ENCODE results near the gene PRSS2. TPM values are rescaled to one million over a fixed set of nuclear protein-coding genes. Genes with fewer than 3 reads are reported as not detected.

PRSS2 gene
- polyA plus RNA-seq, 1 donor (not counting 4 experiments of a cell fraction or from before 2014, with no cell fraction given): not detected

DNA sequence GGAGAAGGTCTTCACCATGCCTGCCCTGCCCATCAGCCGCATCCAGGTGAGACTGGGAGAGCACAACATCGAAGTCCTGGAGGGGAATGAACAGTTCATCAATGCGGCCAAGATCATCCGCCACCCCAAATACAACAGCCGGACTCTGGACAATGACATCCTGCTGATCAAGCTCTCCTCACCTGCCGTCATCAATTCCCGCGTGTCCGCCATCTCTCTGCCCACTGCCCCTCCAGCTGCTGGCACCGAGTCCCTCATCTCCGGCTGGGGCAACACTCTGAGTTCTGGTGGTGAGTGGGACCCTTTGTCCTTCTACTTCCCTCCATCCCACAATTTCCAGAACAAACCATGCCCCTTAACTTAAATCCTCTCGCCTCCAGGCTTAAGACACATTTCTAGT, 2.5 kb downstream of the PRSS2 start:
- TF ChIP-seq, protein P1, sequence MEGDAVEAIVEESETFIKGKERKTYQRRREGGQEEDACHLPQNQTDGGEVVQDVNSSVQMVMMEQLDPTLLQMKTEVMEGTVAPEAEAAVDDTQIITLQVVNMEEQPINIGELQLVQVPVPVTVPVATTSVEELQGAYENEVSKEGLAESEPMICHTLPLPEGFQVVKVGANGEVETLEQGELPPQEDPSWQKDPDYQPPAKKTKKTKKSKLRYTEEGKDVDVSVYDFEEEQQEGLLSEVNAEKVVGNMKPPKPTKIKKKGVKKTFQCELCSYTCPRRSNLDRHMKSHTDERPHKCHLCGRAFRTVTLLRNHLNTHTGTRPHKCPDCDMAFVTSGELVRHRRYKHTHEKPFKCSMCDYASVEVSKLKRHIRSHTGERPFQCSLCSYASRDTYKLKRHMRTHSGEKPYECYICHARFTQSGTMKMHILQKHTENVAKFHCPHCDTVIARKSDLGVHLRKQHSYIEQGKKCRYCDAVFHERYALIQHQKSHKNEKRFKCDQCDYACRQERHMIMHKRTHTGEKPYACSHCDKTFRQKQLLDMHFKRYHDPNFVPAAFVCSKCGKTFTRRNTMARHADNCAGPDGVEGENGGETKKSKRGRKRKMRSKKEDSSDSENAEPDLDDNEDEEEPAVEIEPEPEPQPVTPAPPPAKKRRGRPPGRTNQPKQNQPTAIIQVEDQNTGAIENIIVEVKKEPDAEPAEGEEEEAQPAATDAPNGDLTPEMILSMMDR (optimal IDR thresholded peaks at IDR 0.05 in 1 of 3, IDR thresholded peaks at IDR 0.05 in 1 of 3, conservative IDR thresholded peaks at IDR 0.05 in 1 of 3; ENCODE audit: extremely low read depth in 1 of 3, insufficient read depth in 2 of 3, low read length in 3 of 3): no peak
- TF ChIP-seq EZH2 (IDR thresholded peaks at IDR 0.05; ENCODE audit: low read length): no peak
- H3K4me1 ChIP-seq (ENCODE audit: control insufficient read depth, extremely low read depth, insufficient read depth, low read length): peaks cover 2% of the 10 kb centered on the region
- dilution Hi-C loops (cut with MboI; ENCODE audit: extremely low pct_ligation_motif_present, low sequenced_read_pairs): no loop called here
- no peak overlapping the region for H3K4me3 ChIP-seq (ENCODE audit: control insufficient read depth in 2 of 3, extremely low read depth in 1 of 3, insufficient read depth in 2 of 3, low read depth in 1 of 3, low read length in 3 of 3)
- no peak overlapping the region for H3K27ac ChIP-seq (ENCODE audit: control insufficient read depth, insufficient read depth, low read length)
- no peaks in the 10 kb centered on the region for H3K79me2 ChIP-seq (ENCODE audit: control insufficient read depth, insufficient read depth, low read length)
- peaks cover 5% of the 10 kb centered on the region for H3K27me3 ChIP-seq (ENCODE audit: control insufficient read depth, extremely low read depth, insufficient read depth, low read length)
- no peak overlapping the region for H3K9ac ChIP-seq (ENCODE audit: control insufficient read depth, extremely low read depth, insufficient read depth, low read length)
- no peak overlapping the region for H2AFZ ChIP-seq (ENCODE audit: control insufficient read depth, low read length)
- H4K20me1 ChIP-seq (ENCODE audit: control insufficient read depth, extremely low read depth, insufficient read depth, low read length): no peaks in the 10 kb centered on the region
- DNase-seq (ENCODE audit: low read depth, low spot score) (no peak), FAIRE-seq (no peak)
- no peaks in the 10 kb centered on the region for H3K36me3 ChIP-seq (ENCODE audit: control insufficient read depth in 2 of 2, extremely low read depth in 1 of 2, insufficient read depth in 2 of 2, low read length in 2 of 2)
- H3K9me1 ChIP-seq (ENCODE audit: control insufficient read depth, extremely low read depth, insufficient read depth, low read length): no peaks in the 10 kb centered on the region
- no peaks in the 10 kb centered on the region for H3K9me3 ChIP-seq (ENCODE audit: control insufficient read depth, low read depth, low read length)
- H3K4me2 ChIP-seq (ENCODE audit: control insufficient read depth, extremely low read depth, insufficient read depth, low read depth, low read length): no peak overlapping the region

DNA sequence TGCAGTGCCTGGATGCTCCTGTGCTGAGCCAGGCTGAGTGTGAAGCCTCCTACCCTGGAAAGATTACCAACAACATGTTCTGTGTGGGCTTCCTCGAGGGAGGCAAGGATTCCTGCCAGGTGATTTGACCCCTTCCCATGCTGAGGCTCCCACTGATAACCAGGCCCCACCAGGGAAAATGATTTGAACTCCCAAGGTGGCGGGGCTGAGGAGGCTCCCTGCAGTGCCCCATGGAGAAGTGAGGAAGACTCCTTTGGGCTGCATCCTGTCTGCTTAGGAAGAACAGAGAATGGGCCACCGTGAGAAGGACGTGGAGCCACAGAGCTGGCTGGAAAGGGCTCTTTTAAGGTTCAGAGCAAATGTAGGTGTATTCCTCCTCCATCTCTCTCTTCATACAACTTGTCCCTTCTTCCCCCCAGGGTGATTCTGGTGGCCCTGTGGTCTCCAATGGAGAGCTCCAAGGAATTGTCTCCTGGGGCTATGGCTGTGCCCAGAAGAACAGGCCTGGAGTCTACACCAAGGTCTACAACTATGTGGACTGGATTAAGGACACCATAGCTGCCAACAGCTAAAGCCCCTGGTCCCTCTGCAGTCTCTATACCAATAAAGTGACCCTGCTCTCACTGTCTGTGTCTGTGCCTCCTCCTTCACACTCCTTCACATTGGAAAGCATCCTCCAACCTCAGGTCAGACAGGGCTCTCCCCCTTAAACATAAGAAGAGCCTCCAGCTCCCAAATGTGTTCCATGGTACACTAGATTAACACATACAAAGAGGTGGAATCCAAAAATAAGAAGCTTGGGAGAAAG, 3.4 kb downstream of the PRSS2 start:
- no peaks in the 10 kb centered on the region for H3K9me3 ChIP-seq (ENCODE audit: control insufficient read depth, low read depth, low read length)
- dilution Hi-C loops (cut with MboI; ENCODE audit: extremely low pct_ligation_motif_present, low sequenced_read_pairs): no loop called here
- peaks cover 2% of the 10 kb centered on the region for H3K4me1 ChIP-seq (ENCODE audit: control insufficient read depth, extremely low read depth, insufficient read depth, low read length)
- no peak overlapping the region for H3K4me3 ChIP-seq (ENCODE audit: control insufficient read depth in 2 of 3, extremely low read depth in 1 of 3, insufficient read depth in 2 of 3, low read depth in 1 of 3, low read length in 3 of 3)
- H3K4me2 ChIP-seq (ENCODE audit: control insufficient read depth, extremely low read depth, insufficient read depth, low read depth, low read length): no peak overlapping the region
- DNase-seq (ENCODE audit: low read depth, low spot score) (no peak), FAIRE-seq (no peak)
- no peak overlapping the region for H3K27ac ChIP-seq (ENCODE audit: control insufficient read depth, insufficient read depth, low read length)
- no peaks in the 10 kb centered on the region for H3K36me3 ChIP-seq (ENCODE audit: control insufficient read depth in 2 of 2, extremely low read depth in 1 of 2, insufficient read depth in 2 of 2, low read length in 2 of 2)
- no peak for TF ChIP-seq EZH2 (IDR thresholded peaks at IDR 0.05; ENCODE audit: low read length)
- TF ChIP-seq, protein P1 (optimal IDR thresholded peaks at IDR 0.05 in 1 of 3, IDR thresholded peaks at IDR 0.05 in 1 of 3, conservative IDR thresholded peaks at IDR 0.05 in 1 of 3; ENCODE audit: extremely low read depth in 1 of 3, insufficient read depth in 2 of 3, low read length in 3 of 3): no peak
- H3K79me2 ChIP-seq (ENCODE audit: control insufficient read depth, insufficient read depth, low read length): no peaks in the 10 kb centered on the region
- peaks cover 5% of the 10 kb centered on the region for H3K27me3 ChIP-seq (ENCODE audit: control insufficient read depth, extremely low read depth, insufficient read depth, low read length)
- H3K9me1 ChIP-seq (ENCODE audit: control insufficient read depth, extremely low read depth, insufficient read depth, low read length): no peaks in the 10 kb centered on the region
- H4K20me1 ChIP-seq (ENCODE audit: control insufficient read depth, extremely low read depth, insufficient read depth, low read length): no peaks in the 10 kb centered on the region
- H2AFZ ChIP-seq (ENCODE audit: control insufficient read depth, low read length): no peak overlapping the region
- no peak overlapping the region for H3K9ac ChIP-seq (ENCODE audit: control insufficient read depth, extremely low read depth, insufficient read depth, low read length)

Data from keratinocyte (primary cell).